HG03439 (cell line): ENCODE measurements around the gene JPH3.

Source experiments
- ATAC-seq: cut with Tn5 transposase; IDR thresholded peaks from one replicate; pipeline ENCODE4 v1.9.1; 2021; ENCODE audit warnings: mild to moderate bottlenecking, moderate library complexity; ENCODE audit not compliant: unreplicated experiment

The JPH3 gene

DNA sequence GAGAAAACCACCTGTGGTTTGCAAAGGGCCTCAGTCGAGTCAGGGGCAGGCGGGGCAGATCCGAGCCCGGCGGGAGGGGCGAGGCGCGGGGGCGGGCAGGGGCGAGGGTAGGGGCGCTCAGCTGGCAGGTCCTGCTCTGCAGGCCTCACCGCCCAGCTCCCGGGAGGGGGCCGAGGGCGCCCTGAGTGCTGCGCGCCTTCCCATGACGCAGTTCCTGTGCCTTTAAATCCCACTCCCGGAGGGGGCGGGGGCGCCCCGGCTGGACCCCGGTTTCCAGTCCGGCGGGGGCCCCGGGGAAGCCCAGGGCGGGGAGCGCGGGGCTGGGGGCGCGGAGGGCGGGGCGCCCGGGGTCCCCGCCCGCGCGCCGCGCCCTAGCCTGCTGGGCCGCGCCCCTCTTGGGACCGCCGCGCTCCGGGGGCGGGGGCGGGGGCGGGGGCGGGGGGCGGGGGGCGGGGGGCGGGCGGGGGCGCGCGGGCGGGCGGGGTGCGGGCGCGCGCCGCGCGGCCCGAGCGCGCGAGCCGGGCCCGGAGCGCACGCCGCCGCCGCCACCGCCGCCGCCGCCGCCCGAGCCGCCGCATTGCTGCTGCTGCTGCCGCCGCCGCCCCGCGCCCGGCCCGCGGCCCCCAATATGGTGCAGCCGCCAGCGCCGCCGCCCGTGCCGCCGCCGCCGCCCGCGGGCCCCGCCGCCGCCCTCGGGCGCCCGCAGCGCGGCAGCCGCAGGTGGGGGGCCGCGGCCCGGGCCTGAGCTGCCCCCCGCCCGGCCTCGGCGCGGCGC, at the start of gene JPH3:
Gene JPH3, plus strand, starts transcription at position 508 of the 775 bp plus-strand sequence. CDS start 639 bp downstream, outside the sequence.
- ATAC-seq = no peak

DNA sequence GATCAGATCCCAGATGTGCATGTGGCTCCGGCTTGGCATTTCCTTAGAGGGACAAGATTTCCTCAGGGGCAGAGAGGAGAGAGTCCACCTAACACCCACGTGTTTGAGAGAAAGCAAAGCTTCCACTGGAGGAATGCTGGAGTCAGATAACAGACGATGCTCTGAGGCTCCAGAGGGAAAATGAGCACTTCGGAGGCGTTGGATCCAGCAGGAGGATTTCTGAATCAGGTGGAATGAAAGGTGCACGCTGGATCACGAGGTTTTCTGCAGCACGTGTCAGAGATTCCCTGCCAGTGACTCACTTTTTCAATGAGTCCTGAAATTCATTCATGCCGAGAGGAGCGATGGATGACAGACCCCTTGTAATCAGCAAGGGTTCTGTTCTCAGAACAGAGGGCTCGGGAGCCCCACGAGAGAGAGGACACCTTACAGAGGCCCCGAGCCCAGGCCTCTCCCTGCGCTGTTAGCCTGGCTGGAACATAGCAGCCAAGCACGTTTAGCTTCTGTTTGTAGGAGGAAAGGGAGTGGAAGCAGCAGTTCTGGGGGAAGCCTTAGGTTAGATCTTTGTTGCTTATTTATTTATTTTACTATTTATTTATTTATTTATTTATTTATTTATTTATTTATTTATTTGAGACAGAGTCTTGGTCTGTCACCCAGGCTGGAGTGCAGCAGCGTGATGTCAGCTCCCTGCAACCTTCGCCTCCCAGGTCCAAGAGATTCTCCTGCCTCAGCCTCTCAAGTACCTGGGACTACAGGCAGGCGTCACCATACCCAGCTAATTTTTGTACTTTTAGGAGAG, 49.3 kb upstream of the JPH3 start:
- ATAC-seq = no peak

- no peak for ATAC-seq
Observed at GRCh38 chr16:87554754-87555427, 47.4 kb upstream of the JPH3 start.

- no peak for ATAC-seq
Observed at GRCh38 chr16:87555647-87556046, 46.7 kb upstream of the JPH3 start.

DNA sequence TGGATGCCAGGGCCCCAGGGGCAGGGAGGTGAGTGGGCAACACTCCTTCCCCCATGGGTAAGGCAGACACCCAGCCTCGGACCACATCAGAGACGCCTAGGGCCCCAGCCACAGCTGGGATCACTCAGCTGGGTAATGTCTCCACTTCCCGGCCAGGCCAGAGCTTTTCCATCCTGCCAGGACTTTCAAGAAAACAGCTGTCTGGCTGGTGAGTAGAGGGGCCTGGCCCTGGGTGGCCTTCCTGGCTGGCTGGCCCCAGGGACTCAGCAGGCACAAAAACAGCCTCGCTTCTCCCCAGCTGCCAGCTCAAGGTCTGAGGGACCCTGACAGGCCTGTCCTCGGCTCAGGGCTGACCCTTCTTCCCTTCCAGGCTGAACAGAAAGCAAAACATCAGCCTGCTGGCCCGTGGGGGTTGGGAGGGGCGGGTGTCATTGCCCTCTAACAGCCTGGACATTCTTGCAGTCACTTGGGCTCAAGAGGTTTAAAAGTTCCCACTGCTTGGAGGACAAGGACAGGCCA, 45.3 kb upstream of the JPH3 start:
- no peak for ATAC-seq

GRCh38 chr16:87558682-87559081, 43.6 kb upstream of the JPH3 start:
- no peak for ATAC-seq

GRCh38 chr16:87559945-87560344, 42.4 kb upstream of the JPH3 start:
- no peak for ATAC-seq

DNA sequence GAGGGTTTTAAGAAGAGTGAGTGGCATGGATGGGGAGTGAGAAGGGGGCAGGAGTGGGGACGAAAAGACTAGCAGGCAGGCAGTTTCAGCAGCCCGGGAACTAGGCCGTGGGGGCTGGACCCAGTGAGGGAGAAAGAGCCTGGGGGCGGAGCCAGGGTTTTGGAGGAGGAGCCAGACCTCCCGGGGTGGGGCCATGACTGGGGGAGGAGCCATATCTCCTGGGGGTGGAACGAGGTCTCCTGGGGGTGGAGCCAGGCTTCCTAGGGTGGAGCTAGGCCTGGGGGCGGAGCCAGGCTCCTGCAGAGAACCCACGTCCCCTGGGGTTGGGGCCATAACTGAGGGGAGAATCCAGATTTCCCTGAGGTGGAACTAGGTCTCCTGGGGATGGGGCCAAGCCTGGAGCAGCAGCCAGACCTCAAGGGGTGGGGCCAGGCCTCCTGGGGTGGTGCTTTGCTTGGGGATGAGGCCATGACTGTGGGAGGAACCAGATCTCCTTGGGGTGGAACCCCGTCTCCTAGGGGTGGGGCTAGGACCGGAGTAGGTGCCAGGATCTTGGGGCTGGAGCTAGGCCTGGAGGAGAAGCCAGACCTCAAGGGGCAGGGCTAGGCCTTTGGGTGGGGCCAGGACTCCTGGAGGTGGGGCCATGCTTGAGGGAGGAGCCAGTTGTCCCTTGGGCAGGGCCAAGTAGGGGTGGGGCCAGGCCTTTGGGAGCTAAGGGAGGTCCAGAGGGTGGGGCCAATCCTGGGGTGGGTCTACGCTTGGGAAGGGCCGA, 41.7 kb upstream of the JPH3 start:
- no peak for ATAC-seq

DNA sequence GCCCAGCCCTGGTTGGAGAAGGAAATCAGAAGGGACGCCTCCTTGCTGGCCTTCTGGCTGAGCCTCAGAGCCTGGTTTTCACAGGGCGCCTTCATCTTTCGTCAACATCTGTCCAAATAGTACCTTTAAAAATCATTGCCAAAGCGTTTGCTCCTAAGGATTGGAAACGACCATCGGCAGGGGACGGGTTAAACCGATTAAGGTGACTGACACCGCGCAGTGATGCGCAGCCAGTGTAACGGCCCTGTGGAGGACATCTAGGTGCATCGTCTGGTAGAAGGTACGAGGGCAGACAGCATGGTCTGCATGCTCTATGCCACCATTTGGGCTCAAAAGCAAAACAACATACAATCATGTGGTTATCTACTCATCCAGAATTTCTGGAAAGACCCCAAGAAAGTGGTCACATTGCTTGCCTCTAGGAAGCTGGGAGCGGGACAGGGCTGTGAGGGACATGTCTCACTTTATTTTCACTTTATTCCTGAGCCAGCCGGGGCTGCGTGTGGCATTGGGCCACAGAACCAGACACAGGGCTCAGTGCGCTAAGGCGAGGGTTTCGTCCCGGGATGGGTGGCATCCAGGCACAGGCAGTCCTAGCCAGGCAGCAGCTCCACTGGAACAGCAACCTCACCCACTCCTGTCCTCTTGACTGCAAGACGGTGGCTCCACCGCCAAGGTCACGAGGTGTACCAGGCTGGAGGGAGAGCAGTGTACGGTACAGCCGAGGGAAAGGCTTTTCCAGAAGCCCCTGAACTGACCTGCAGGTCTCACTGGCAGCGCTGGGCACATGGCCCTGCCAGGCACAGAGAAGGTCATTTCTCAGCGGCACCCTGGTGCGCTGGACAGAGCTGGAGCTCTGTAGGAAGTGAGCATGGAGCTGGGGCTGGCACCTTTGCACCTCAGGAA, 40.9 kb upstream of the JPH3 start:
- ATAC-seq = no peak

DNA sequence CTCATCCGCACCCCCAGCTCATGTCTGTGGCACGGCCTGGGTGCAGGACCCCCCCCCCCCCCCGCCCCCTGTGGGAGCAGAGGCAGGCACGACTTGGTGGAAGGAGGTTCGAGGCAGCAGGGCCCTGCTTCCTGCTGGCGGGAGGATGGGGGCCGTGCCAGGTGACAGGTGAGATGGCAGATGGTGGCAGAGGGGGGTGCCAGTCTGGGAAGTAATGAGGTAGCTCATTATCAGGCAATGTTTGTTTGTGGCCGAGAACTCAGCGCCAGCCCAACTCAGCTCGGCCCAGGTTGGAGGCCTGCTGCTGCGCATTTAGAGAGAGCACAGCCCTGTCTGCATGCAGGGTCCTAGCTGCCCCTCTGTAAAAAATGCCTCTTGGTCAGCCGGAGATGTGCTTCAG, 40.1 kb upstream of the JPH3 start:
- no peak for ATAC-seq

DNA sequence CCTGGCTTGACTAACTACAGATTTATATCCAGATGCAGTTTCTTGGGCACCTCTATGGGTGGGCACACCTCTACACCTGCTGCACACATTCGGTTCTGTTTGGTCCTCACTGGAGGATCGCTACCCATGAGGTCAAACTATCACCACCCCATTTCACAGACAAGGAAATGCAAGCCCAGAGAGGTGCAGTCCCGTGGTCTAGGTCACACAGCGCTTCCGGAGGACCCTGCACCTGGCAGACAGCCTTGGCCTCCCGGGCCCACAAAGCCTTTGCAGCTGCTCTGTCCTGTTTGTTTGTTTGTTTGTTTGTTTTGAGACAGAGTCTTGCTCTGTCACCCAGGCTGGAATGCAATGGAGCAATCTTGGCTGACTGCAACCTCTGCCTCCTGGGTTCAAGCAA, 39.3 kb upstream of the JPH3 start:
- ATAC-seq = no peak

- ATAC-seq = no peak
Observed at GRCh38 chr16:87563714-87564523, 38.4 kb upstream of the JPH3 start.

DNA sequence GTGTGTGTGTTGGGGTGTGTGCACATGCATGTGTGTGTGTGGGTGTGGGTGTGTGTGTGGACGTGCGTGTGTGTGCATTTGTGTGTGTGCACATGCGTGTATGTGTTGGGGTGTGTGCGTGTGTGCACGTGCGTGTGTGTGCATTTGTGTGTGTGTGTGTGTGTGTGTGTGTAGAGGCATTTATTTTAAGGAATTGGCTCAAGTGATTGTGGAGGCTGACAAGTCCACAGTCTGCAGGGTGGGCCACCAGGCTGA, 37.9 kb upstream of the JPH3 start:
- ATAC-seq = no peak

DNA sequence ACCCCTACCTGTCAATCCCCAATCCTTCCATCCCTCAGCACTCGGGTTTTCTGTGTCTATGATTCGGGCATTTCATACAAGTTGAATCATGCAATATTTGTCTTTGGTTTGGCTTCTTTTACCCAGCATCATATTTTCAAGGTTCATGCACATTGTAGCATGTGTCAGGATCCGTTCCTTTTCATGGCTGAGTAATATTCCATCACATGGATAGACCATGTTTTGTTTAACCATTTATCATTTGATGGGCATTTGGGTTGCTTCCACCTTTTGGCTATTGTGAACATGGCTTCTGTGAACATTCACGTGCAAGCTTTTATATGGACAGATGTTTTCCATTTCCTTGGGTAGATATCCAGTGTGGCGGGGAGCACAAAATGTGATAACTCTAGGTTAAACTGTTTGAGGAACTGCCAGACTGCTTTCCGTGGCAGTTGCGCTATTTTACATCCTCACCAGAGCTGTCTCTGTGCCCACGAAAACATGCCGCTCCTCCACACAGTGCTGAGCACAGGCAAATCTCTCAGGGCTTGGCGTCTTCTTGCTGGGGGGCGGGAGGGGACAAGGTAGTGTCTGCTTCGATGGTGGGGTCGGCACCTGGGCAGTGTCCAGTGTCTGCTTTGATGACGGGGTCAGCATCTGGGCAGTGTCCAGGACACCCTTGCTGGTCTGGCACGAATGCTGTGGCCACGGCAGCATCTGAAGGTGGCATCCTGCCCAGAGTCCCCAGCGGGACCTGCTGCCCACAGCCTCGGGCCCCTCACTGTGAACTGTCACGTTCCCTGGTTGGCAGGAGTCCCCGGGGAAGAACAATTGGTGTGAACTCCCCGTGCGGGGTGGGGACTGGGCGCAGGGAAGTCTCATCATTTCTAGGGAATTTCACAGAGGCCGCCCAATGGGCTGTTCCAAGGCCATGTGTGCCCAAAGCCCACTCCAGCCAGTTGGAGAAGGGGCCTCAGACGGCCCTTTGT, 32.4 kb upstream of the JPH3 start:
- no peak for ATAC-seq

- no peak for ATAC-seq
Observed at GRCh38 chr16:87570572-87570937, 31.8 kb upstream of the JPH3 start.

DNA sequence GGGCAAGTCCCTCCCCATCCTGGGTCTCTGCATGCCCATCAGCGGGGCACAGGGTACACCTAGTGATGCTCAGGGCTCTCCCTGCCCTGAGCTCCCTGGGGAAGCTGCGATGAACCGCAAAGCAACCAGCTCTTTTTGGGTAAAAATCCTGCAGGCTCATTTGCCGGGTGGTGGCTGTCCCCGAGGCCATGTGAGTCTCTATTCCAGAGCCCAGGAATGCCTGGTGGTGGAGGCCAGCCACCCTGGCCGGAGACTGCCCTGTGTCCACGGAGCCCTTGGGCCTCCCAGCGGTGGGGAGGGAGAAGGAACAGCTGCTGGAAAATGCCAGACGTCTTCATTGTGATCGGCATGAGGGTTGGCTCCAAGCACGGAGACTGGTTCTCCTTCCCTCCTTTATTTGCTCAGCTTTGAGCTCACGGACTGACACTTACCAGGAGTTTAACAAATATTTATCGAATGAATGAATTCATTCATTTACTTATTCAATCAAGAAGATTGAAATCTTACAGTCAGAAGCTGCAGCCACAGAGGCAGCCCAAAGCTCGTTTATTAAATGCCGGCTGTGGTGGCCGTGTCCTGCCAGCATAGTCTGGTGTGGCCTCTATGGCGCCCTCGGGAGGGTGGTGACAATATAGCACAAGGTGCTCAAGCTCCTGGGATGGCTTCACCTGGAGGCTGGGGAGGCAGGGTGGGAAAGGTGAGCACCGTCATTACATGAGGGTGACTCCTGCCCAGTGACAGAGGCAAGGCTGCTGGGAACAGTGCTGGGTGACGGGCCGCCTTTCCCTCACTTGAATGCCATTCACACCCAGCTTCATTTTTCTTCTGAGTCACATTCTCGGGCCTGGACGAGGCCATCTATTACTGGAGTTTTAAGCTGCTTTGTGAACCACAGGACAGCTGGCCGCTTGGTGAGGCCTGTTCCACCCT, 31.1 kb upstream of the JPH3 start:
- ATAC-seq = no peak

- ATAC-seq = no peak
Observed at GRCh38 chr16:87571868-87572244, 30.5 kb upstream of the JPH3 start.
